ENCODE measurements around the gene CARD16.
"Not testable (repeated sequence)": the region's sequence is repeated elsewhere in the genome, so short reads cannot be mapped to it uniquely, and the experiment has no call there.

The CARD16 gene

GRCh38 chr11:105040703-105041102 lies 4.4 kb downstream of the CARD16 start:
- no peak overlapping the region for H3K27ac ChIP-seq
- TF ChIP-seq, protein P1, sequence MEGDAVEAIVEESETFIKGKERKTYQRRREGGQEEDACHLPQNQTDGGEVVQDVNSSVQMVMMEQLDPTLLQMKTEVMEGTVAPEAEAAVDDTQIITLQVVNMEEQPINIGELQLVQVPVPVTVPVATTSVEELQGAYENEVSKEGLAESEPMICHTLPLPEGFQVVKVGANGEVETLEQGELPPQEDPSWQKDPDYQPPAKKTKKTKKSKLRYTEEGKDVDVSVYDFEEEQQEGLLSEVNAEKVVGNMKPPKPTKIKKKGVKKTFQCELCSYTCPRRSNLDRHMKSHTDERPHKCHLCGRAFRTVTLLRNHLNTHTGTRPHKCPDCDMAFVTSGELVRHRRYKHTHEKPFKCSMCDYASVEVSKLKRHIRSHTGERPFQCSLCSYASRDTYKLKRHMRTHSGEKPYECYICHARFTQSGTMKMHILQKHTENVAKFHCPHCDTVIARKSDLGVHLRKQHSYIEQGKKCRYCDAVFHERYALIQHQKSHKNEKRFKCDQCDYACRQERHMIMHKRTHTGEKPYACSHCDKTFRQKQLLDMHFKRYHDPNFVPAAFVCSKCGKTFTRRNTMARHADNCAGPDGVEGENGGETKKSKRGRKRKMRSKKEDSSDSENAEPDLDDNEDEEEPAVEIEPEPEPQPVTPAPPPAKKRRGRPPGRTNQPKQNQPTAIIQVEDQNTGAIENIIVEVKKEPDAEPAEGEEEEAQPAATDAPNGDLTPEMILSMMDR (conservative IDR thresholded peaks at IDR 0.05) = no peak

GRCh38 chr11:105034813-105035620 lies 10.1 kb downstream of the CARD16 start, which contains the start of gene CASP1:
Gene CASP1 (minus strand): TSS chr11:105035144. CDS start chr11:105035113, 31 bp downstream.
- TF ChIP-seq, protein P1 (conservative IDR thresholded peaks at IDR 0.05) = no peak
- H3K27ac ChIP-seq = no peak within 1 kb of the TSS

- not testable (repeated sequence) for H3K27ac ChIP-seq
These were observed 10.7 kb downstream of the CARD16 start for GRCh38 chr11:105034388-105034787.

DNA sequence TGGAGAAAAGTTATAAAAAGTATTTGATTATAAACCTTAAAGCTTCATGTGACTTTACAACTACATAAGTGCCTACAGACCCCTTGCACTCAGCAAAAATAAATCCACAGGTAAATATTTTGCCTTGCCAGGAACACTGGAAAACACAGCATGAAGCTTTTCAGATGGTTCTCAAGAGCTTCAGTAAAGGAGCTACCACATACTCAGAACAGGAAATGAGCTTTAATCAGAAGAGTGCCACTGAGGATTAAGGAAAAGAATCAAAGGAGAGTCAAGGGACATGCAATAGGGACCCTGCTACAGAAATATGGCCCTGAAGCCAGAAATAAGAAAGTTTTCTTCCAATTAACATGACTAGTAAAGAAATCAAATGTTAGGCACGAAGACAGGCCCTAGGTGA lies 11.4 kb downstream of the CARD16 start:
- no peak overlapping the region for H3K27ac ChIP-seq
- TF ChIP-seq, protein P1 (conservative IDR thresholded peaks at IDR 0.05) = no peak

GRCh38 chr11:105033343-105033742 lies 11.8 kb downstream of the CARD16 start:
- TF ChIP-seq, protein P1 (conservative IDR thresholded peaks at IDR 0.05) = no peak
- no peak overlapping the region for H3K27ac ChIP-seq

DNA sequence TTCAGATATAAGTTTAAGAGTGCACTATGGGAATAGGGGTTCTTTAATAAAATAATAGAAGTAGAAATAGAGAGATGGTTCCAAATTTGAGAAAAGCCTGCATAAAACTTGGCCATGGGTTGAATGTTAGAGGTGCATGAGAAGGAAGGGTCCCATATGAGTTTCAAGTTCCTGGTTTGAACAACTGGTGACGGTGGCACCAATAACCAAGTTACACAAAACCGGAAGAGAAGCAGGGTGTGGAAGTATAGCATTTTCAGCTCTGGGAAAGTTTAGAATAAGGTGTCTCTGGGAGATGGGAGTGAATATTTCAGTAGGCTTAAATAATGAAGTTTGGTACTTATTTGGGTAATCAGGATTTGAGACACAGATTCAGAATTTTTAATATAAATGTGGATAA lies 12.6 kb downstream of the CARD16 start:
- TF ChIP-seq, protein P1 (conservative IDR thresholded peaks at IDR 0.05) = no peak
- H3K27ac ChIP-seq = no peak overlapping the region

- no peak overlapping the region for H3K27ac ChIP-seq
- TF ChIP-seq, protein P1 (conservative IDR thresholded peaks at IDR 0.05) = no peak
These were observed 17.5 kb downstream of the CARD16 start for GRCh38 chr11:105027678-105028077.

DNA sequence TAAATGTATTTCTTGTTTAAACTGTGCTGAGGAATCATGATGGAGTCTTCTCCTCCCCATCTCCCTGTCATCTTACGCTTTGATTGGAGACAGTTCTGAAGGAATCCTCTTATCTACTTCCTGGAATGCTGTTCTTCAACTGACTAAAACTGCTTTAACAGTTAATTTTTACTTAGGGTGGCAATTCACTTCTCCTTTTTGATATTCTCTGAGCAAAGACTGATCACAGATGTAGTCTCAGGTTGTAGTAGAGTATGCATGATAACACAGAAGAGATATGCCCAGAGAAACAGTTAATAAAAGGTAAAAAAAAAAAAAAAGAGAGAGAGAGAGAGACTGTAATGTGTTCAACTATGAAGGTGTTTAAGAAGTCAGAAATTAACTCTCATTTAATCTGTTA lies 20.7 kb downstream of the CARD16 start:
- TF ChIP-seq, protein P1 (conservative IDR thresholded peaks at IDR 0.05) = no peak
- no peak overlapping the region for H3K27ac ChIP-seq

Measured in VCaP (cell line).